K562 (cell line): Measurements from ENCODE around the gene FAM89B. TPM values are rescaled to one million over a fixed set of nuclear protein-coding genes. Genes with fewer than 3 reads are reported as not detected.

Source experiments
- ARHGAP35 ChIP-seq: fragments of 450-650 bp; IDR thresholded peaks from 2 replicates; pipeline ENCODE4 v1.6.1; 2018; ENCODE audit not compliant: partially characterized antibody
- BRCA1 ChIP-seq, 2 experiments: fragments of 450-650 bp in 1 of 2; sonication (generic) in 1 of 2; formaldehyde crosslinking in 1 of 2; IDR thresholded peaks; 2 replicates each; pipeline versions ENCODE4 v1.5.0 to v1.6.1; 2017 to 2020; ENCODE audit warnings: mild to moderate bottlenecking in 1 of 2, missing genetic modification reagents in 1 of 2
- CCAR2 ChIP-seq: fragments of 200-400 bp; formaldehyde crosslinking; IDR thresholded peaks from 2 replicates; pipeline ENCODE4 v1.6.1; 2017; ENCODE audit warnings: mild to moderate bottlenecking, low read depth, low read length
- EGR1 ChIP-seq: fragments of 450-650 bp; conservative IDR thresholded peaks from 2 replicates; pipeline ENCODE4 v1.6.1; 2017; ENCODE audit warnings: mild to moderate bottlenecking
- ELF1 ChIP-seq: fragments of 200-800 bp; sonication (Bioruptor generic); IDR thresholded peaks from 2 replicates; pipeline ENCODE4 v1.6.1; 2016; ENCODE audit warnings: missing genetic modification characterization, missing compliant biosample characterization
- FUS ChIP-seq: fragments of 200-400 bp; formaldehyde crosslinking; optimal IDR thresholded peaks from 2 replicates; pipeline ENCODE3; 2017; ENCODE audit warnings: low read depth, low read length
- GTF2A2 ChIP-seq: IDR thresholded peaks from 2 replicates; pipeline ENCODE4 v1.6.1; 2016; ENCODE audit warnings: mild to moderate bottlenecking, missing genetic modification characterization, missing compliant biosample characterization
- HINFP ChIP-seq: fragments of 450-650 bp; conservative IDR thresholded peaks from 2 replicates; pipeline ENCODE4 v1.6.1; 2016; ENCODE audit warnings: missing genetic modification characterization, low read depth, mild to moderate bottlenecking, control low read depth, missing compliant biosample characterization
- MEIS2 ChIP-seq: fragments of 450-650 bp; IDR thresholded peaks from 2 replicates; pipeline ENCODE4 v1.6.1; 2014; ENCODE audit warnings: mild to moderate bottlenecking; ENCODE audit not compliant: partially characterized antibody
- MLLT1 ChIP-seq, 2 experiments: fragments of 450-650 bp; IDR thresholded peaks; 2 replicates each; pipeline ENCODE4 v1.6.1; 2016
- PPARD ChIP-seq: fragments of 250-450 bp; sonication (Bioruptor Pico); IDR thresholded peaks from 2 replicates; pipeline ENCODE4 v1.8.0; 2022; ENCODE audit warnings: inconsistent platforms, mild to moderate bottlenecking, moderate library complexity
- SIRT6 ChIP-seq: IDR thresholded peaks from one replicate; pipeline ENCODE4 v1.6.1; 2012; ENCODE audit warnings: low read depth, mild to moderate bottlenecking, control low read depth, inconsistent platforms, low read length, moderate library complexity
- TAF15 ChIP-seq: fragments of 200-400 bp; formaldehyde crosslinking; IDR thresholded peaks from 2 replicates; pipeline ENCODE4 v1.6.1; 2017; ENCODE audit warnings: mild to moderate bottlenecking, low read depth, low read length, moderate library complexity
- TRIM24 ChIP-seq, 2 experiments: fragments of 450-650 bp; IDR thresholded peaks; 2 replicates each; pipeline ENCODE4 v1.6.1; 2016
- ZEB2 ChIP-seq: fragments of 450-650 bp; IDR thresholded peaks from 2 replicates; pipeline ENCODE4 v1.6.1; 2016
- ZSCAN29 ChIP-seq: fragments of 450-650 bp; IDR thresholded peaks from 2 replicates; pipeline ENCODE4 v1.6.1; 2017
- polyA plus RNA-seq, 8 experiments: library from polyadenylated mRNA; depleted of rRNA in 4 of 8; stranded (reverse) in 5 of 8; unstranded in 3 of 8; fragments of >200 nt; fragmentation: Nextera tagmentation in 2 of 8; fragmentation: Illumina TruSeq in 1 of 8; extraction: Ambion mirVana in 2 of 8; extraction: Trizol in 1 of 8; gene quantifications; 2 replicates each; pipeline versions ENCODE4 v1.2.1 to v1.2.3, GENCODE V29; 2011 to 2014; ENCODE audit warnings: inconsistent platforms in 1 of 8, missing spikeins in 1 of 8
- total RNA-seq, 7 experiments: library from RNA; depleted of rRNA in 6 of 7; stranded (reverse); fragments of >200 nt in 6 of 7; fragmentation: Illumina TruSeq in 2 of 7; extraction: Trizol in 2 of 7; gene quantifications; 2 replicates each; pipeline versions ENCODE4 v1.2.1 to v1.2.3, GENCODE V29; 2011 to 2021; ENCODE audit warnings: low replicate concordance in 1 of 7
- TF ChIP-seq, protein P1 (sequence below): fragments of 250-450 bp; sonication (Bioruptor Pico); IDR thresholded peaks from 2 replicates; pipeline ENCODE4 v1.6.1; 2021; ENCODE audit warnings: mild to moderate bottlenecking
- TF ChIP-seq, protein P2 (sequence below), 2 experiments: IDR thresholded peaks; 2 replicates each; pipeline ENCODE4 v1.6.1; 2012; ENCODE audit warnings: improper control_type of control experiment in 2 of 2, low read depth in 2 of 2, low read length in 2 of 2, borderline replicate concordance in 1 of 2
- TF ChIP-seq, protein P3 (sequence below): fragments of 450-650 bp; IDR thresholded peaks from 2 replicates; pipeline ENCODE4 v1.6.1; 2017; ENCODE audit warnings: mild to moderate bottlenecking, moderate library complexity

Gene FAM89B
- total and polyA plus RNA-seq, 9 of the 15 experiments (the other 6 are each of a cell fraction or from before 2014, with no cell fraction given): 0.32 to 27.6 (median 11.9) TPM

GRCh38 chr11:65540290-65541092 lies 31.8 kb upstream of the FAM89B start (continued):
- TF ChIP-seq, protein P1, sequence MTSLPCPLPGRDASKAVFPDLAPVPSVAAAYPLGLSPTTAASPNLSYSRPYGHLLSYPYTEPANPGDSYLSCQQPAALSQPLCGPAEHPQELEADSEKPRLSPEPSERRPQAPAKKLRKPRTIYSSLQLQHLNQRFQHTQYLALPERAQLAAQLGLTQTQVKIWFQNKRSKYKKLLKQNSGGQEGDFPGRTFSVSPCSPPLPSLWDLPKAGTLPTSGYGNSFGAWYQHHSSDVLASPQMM (CRISPR knock-in tag): no peak
- TF ChIP-seq EGR1 (peak; percentile 96), TAF15 (no peak), SIRT6 (no peak), MEIS2 (no peak), ZSCAN29 (no peak), HINFP (tag) (no peak), FUS (no peak), CCAR2 (no peak), ZEB2 (no peak), TRIM24 (IDR thresholded peaks at IDR 0.05) (peak in 1 of 2 experiments; percentile 50; a peak in 1 of 4 replicates), GTF2A2 (no peak), ELF1 (tag) (peak; percentile 78; the same call in 1 of the 2 replicates), BRCA1 (IDR thresholded peaks at IDR 0.05) (no peak), BRCA1 (CRISPR knock-in tag; IDR thresholded peaks at IDR 0.05) (no peak), ARHGAP35 (no peak), MLLT1 (IDR thresholded peaks at IDR 0.05) (no peak), PPARD (CRISPR knock-in tag) (no peak)
- TF ChIP-seq, protein P2, sequence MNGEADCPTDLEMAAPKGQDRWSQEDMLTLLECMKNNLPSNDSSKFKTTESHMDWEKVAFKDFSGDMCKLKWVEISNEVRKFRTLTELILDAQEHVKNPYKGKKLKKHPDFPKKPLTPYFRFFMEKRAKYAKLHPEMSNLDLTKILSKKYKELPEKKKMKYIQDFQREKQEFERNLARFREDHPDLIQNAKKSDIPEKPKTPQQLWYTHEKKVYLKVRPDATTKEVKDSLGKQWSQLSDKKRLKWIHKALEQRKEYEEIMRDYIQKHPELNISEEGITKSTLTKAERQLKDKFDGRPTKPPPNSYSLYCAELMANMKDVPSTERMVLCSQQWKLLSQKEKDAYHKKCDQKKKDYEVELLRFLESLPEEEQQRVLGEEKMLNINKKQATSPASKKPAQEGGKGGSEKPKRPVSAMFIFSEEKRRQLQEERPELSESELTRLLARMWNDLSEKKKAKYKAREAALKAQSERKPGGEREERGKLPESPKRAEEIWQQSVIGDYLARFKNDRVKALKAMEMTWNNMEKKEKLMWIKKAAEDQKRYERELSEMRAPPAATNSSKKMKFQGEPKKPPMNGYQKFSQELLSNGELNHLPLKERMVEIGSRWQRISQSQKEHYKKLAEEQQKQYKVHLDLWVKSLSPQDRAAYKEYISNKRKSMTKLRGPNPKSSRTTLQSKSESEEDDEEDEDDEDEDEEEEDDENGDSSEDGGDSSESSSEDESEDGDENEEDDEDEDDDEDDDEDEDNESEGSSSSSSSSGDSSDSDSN (IDR thresholded peaks at IDR 0.05; ENCODE audit: borderline replicate concordance in 1 of 2, low read depth in 2 of 2, low read length in 2 of 2): peak; percentile 16 to 19; a peak in 2 of 4 replicates
- TF ChIP-seq, protein P3, sequence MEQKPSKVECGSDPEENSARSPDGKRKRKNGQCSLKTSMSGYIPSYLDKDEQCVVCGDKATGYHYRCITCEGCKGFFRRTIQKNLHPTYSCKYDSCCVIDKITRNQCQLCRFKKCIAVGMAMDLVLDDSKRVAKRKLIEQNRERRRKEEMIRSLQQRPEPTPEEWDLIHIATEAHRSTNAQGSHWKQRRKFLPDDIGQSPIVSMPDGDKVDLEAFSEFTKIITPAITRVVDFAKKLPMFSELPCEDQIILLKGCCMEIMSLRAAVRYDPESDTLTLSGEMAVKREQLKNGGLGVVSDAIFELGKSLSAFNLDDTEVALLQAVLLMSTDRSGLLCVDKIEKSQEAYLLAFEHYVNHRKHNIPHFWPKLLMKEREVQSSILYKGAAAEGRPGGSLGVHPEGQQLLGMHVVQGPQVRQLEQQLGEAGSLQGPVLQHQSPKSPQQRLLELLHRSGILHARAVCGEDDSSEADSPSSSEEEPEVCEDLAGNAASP: no peak
